Caco-2 (cell line): Measurements from ENCODE around the gene RNF103. TPM values are rescaled to one million over a fixed set of nuclear protein-coding genes. Genes with fewer than 3 reads are reported as not detected.

Experiments
- BruUV-seq: library from RNA; stranded (reverse); fragments of 400-500 nt; replicated peaks from 2 replicates; lab custom pipeline; 2021; lab: Mats Ljungman, UMichigan
- CTCF ChIA-PET: fragments of 300-600 bp; sonication (Branson Sonifier 250); formaldehyde crosslinking; loops from one replicate; lab custom pipeline; 2022; ENCODE audit warnings: antibody characterized with exemption; lab: Charles Lee
- POLR2A ChIA-PET: fragments of 300-600 bp; sonication (Branson Sonifier 250); formaldehyde crosslinking; loops from one replicate; lab custom pipeline; 2022; ENCODE audit warnings: antibody characterized with exemption; lab: Charles Lee
- DNase-seq, 2 experiments: peaks; one replicate each; pipeline versions ENCODE4 v3.0.0 to v3.0.0-alpha.2; 2020 to 2022
- H3K27me3 ChIP-seq: replicated peaks from 2 replicates; pipeline ENCODE4 v1.6.0; 2011; ENCODE audit warnings: low read length; ENCODE audit not compliant: control insufficient read depth, insufficient read depth
- H3K36me3 ChIP-seq: 2 replicates; pipeline ENCODE4 v1.5.1; 2011; ENCODE audit warnings: low read length; ENCODE audit not compliant: control insufficient read depth, insufficient read depth
- H3K4me1 ChIP-seq: fragments of 250-450 bp; sonication (Bioruptor Pico); 2 replicates; pipeline ENCODE4 v1.5.1; 2020; ENCODE audit warnings: mild to moderate bottlenecking
- H3K4me3 ChIP-seq: 2 replicates; pipeline ENCODE4 v1.5.1; 2011; ENCODE audit warnings: low read depth, mild to moderate bottlenecking, control low read depth, low read length
- H3K9me3 ChIP-seq: fragments of 250-450 bp; sonication (Bioruptor Pico); 2 replicates; pipeline ENCODE4 v1.5.1; 2020; ENCODE audit warnings: mild to moderate bottlenecking, moderate library complexity
- H3K27ac Mint-ChIP-seq: one replicate; pipeline ENCODE4 v1.8.0; 2022; ENCODE audit warnings: mixed read lengths; ENCODE audit not compliant: unreplicated experiment
- H3K27me3 Mint-ChIP-seq: one replicate; pipeline ENCODE4 v1.8.0; 2022; ENCODE audit warnings: mixed read lengths; ENCODE audit not compliant: insufficient read depth, unreplicated experiment
- H3K36me3 Mint-ChIP-seq: one replicate; pipeline ENCODE4 v1.8.0; 2022; ENCODE audit warnings: mild to moderate bottlenecking, mixed read lengths; ENCODE audit not compliant: insufficient read depth, unreplicated experiment
- H3K4me1 Mint-ChIP-seq: one replicate; pipeline ENCODE4 v1.8.0; 2022; ENCODE audit warnings: low read depth, mixed read lengths; ENCODE audit not compliant: unreplicated experiment
- H3K4me3 Mint-ChIP-seq: one replicate; pipeline ENCODE4 v1.8.0; 2022; ENCODE audit warnings: mild to moderate bottlenecking, moderate library complexity, mixed read lengths; ENCODE audit not compliant: unreplicated experiment
- H3K9me3 Mint-ChIP-seq: one replicate; pipeline ENCODE4 v1.8.0; 2022; ENCODE audit warnings: mixed read lengths; ENCODE audit not compliant: unreplicated experiment
- intact Hi-C: fragments of 100-400 bp; cut with micrococcal nuclease; formaldehyde crosslinking; loops from one replicate; pipeline ENCODE4 v1.10.0; 2022; ENCODE audit not compliant: unreplicated experiment
- total RNA-seq: library from RNA; stranded (reverse); gene quantifications from 2 replicates; pipeline ENCODE4 v1.2.3, GENCODE V29; 2022
- TF ChIP-seq, protein P1 (sequence below), 2 experiments: fragments of 200-600 bp in 1 of 2; IDR thresholded peaks; 1 replicate in 1 of 2; 2 replicates in 1 of 2; pipeline versions ENCODE4 v1.5.1 to v1.8.0; 2011 to 2022; ENCODE audit warnings: antibody characterized with exemption in 1 of 2, control low read depth in 1 of 2, inconsistent platforms in 1 of 2, low read depth in 1 of 2, low read length in 1 of 2, mild to moderate bottlenecking in 1 of 2, moderate library complexity in 1 of 2; ENCODE audit not compliant: insufficient read depth in 1 of 2, severe bottlenecking in 1 of 2, unreplicated experiment in 1 of 2

Gene RNF103
- total RNA-seq, 1 experiment from 2014 or later, result 21.8 TPM

- DNase-seq, result no peak
- POLR2A ChIA-PET, result no interaction called here
- TF ChIP-seq, protein P1, sequence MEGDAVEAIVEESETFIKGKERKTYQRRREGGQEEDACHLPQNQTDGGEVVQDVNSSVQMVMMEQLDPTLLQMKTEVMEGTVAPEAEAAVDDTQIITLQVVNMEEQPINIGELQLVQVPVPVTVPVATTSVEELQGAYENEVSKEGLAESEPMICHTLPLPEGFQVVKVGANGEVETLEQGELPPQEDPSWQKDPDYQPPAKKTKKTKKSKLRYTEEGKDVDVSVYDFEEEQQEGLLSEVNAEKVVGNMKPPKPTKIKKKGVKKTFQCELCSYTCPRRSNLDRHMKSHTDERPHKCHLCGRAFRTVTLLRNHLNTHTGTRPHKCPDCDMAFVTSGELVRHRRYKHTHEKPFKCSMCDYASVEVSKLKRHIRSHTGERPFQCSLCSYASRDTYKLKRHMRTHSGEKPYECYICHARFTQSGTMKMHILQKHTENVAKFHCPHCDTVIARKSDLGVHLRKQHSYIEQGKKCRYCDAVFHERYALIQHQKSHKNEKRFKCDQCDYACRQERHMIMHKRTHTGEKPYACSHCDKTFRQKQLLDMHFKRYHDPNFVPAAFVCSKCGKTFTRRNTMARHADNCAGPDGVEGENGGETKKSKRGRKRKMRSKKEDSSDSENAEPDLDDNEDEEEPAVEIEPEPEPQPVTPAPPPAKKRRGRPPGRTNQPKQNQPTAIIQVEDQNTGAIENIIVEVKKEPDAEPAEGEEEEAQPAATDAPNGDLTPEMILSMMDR (IDR thresholded peaks at IDR 0.05; ENCODE audit: insufficient read depth in 1 of 2, low read depth in 1 of 2, low read length in 1 of 2, severe bottlenecking in 1 of 2, unreplicated experiment in 1 of 2), result no peak
- BruUV-seq, result no TSS peak
- Mint-ChIP-seq H3K4me1 (no peaks in the 10 kb centered on the region), H3K4me3 (no peak overlapping the region), H3K27me3 (peaks cover 13% of the 10 kb centered on the region), H3K9me3 (no peaks in the 10 kb centered on the region), H3K27ac (no peak overlapping the region), H3K36me3 (no peaks in the 10 kb centered on the region)
- Histone ChIP-seq H3K4me3 (no peak overlapping the region), H3K36me3 (no peaks in the 10 kb centered on the region), H3K9me3 (peaks cover 6% of the 10 kb centered on the region; the same call in 1 of the 2 replicates), H3K4me1 (no peaks in the 10 kb centered on the region), H3K27me3 (no peaks in the 10 kb centered on the region)
- intact Hi-C loops, result no loop called here
- CTCF ChIA-PET, result no interaction called here
These were observed 43.1 kb downstream of the RNF103 start for GRCh38 chr2:86580560-86580959.

- Mint-ChIP-seq H3K9me3 (no peaks in the 10 kb centered on the region), H3K36me3 (no peaks in the 10 kb centered on the region), H3K4me3 (no peak overlapping the region), H3K27ac (no peak overlapping the region), H3K4me1 (no peaks in the 10 kb centered on the region), H3K27me3 (peaks cover 9% of the 10 kb centered on the region)
- Histone ChIP-seq H3K27me3 (no peaks in the 10 kb centered on the region), H3K4me3 (no peak overlapping the region), H3K9me3 (peaks cover 6% of the 10 kb centered on the region; the same call in 1 of the 2 replicates), H3K36me3 (no peaks in the 10 kb centered on the region), H3K4me1 (no peaks in the 10 kb centered on the region)
- no peak for DNase-seq
- TF ChIP-seq, protein P1 (IDR thresholded peaks at IDR 0.05; ENCODE audit: insufficient read depth in 1 of 2, low read depth in 1 of 2, low read length in 1 of 2, severe bottlenecking in 1 of 2, unreplicated experiment in 1 of 2), result no peak
- POLR2A ChIA-PET, result no interaction called here
- BruUV-seq, result no TSS peak
- intact Hi-C loops, result no loop called here
- CTCF ChIA-PET, result no interaction called here
These were observed 45.7 kb downstream of the RNF103 start for GRCh38 chr2:86577817-86578456.

DNA sequence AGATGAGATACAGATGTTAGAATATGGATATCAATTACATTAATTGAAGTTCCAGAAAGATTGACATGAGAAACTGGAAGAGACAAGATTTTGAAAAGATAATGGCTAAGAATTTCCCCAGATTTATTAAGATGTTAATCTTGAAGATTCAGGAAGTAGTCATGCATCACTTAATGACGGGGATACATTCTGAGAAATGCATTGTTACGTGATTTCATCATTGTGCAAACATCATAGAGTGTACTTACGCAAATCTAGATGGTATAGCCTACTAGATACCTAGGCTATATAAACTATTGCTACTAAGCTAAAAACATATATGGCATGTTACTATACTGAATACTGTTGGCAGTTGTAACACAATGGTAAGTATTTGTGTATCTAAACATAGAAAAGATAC lies 53.6 kb downstream of the RNF103 start:
- no peaks in the 10 kb centered on the region for H3K4me1 Mint-ChIP-seq
- Histone ChIP-seq H3K9me3 (no peaks in the 10 kb centered on the region), H3K4me3 (no peak overlapping the region), H3K27me3 (no peaks in the 10 kb centered on the region), H3K36me3 (no peaks in the 10 kb centered on the region), H3K4me1 (no peaks in the 10 kb centered on the region)
- CTCF ChIA-PET, result no interaction called here
- H3K36me3 Mint-ChIP-seq, result no peaks in the 10 kb centered on the region
- no peak overlapping the region for H3K27ac Mint-ChIP-seq
- intact Hi-C loops, result no loop called here
- POLR2A ChIA-PET, result no interaction called here
- no peaks in the 10 kb centered on the region for H3K9me3 Mint-ChIP-seq
- DNase-seq, result no peak
- TF ChIP-seq, protein P1 (IDR thresholded peaks at IDR 0.05; ENCODE audit: insufficient read depth in 1 of 2, low read depth in 1 of 2, low read length in 1 of 2, severe bottlenecking in 1 of 2, unreplicated experiment in 1 of 2), result no peak
- no TSS peak for BruUV-seq
- H3K27me3 Mint-ChIP-seq, result peaks cover 3% of the 10 kb centered on the region
- no peak overlapping the region for H3K4me3 Mint-ChIP-seq
